Measurements from ENCODE around the gene BAIAP2.

DNA sequence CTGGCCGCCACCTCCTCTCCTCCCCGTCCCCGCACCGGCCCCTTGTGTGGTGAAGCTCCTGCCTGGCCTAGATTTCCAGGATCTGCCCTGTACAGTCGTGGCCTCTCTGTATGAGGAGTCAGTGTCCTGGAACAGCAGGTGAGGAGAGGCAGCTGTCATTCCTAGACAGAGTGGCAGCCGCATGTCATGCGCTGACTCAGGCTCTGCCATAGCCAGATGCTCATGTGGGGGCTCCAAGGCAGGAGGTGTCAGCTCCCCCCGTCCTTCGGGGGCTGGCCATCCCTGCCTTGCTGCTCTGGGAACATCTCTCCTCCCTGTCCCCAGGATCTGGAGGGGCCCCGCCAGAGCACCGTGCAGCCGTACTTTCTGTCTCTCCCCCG lies 60.4 kb downstream of the BAIAP2 start:
- TF ChIP-seq, protein P1, sequence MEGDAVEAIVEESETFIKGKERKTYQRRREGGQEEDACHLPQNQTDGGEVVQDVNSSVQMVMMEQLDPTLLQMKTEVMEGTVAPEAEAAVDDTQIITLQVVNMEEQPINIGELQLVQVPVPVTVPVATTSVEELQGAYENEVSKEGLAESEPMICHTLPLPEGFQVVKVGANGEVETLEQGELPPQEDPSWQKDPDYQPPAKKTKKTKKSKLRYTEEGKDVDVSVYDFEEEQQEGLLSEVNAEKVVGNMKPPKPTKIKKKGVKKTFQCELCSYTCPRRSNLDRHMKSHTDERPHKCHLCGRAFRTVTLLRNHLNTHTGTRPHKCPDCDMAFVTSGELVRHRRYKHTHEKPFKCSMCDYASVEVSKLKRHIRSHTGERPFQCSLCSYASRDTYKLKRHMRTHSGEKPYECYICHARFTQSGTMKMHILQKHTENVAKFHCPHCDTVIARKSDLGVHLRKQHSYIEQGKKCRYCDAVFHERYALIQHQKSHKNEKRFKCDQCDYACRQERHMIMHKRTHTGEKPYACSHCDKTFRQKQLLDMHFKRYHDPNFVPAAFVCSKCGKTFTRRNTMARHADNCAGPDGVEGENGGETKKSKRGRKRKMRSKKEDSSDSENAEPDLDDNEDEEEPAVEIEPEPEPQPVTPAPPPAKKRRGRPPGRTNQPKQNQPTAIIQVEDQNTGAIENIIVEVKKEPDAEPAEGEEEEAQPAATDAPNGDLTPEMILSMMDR (IDR thresholded peaks at IDR 0.05), result no peak
- no peak for TF ChIP-seq POLR2AphosphoS5 (IDR thresholded peaks at IDR 0.05)
